Chondrocyte (in vitro differentiated cells): ENCODE results near the gene TMTC3. TPM values are rescaled to one million over a fixed set of nuclear protein-coding genes. Genes with fewer than 3 reads are reported as not detected.

Experiments
- DNase-seq: peaks from one replicate; pipeline ENCODE4 v3.0.0; 2021; ENCODE audit warnings: mixed read lengths, low spot score
- H3K27ac Mint-ChIP-seq: one replicate; pipeline ENCODE4 v1.8.0; 2021; ENCODE audit warnings: mild to moderate bottlenecking, moderate library complexity, mixed read lengths; ENCODE audit not compliant: unreplicated experiment
- H3K27me3 Mint-ChIP-seq: 2 replicates; pipeline ENCODE4 v1.8.0; 2021; ENCODE audit warnings: low read depth, mixed read lengths
- H3K36me3 Mint-ChIP-seq: 2 replicates; pipeline ENCODE4 v1.8.0; 2021; ENCODE audit warnings: low read depth, mixed read lengths
- H3K4me1 Mint-ChIP-seq: 2 replicates; pipeline ENCODE4 v1.8.0; 2021; ENCODE audit warnings: low read depth, mild to moderate bottlenecking, mixed read lengths
- H3K4me3 Mint-ChIP-seq: one replicate; pipeline ENCODE4 v1.8.0; 2021; ENCODE audit warnings: mild to moderate bottlenecking, moderate library complexity, mixed read lengths; ENCODE audit not compliant: unreplicated experiment
- H3K9me3 Mint-ChIP-seq: 2 replicates; pipeline ENCODE4 v1.8.0; 2021; ENCODE audit warnings: low read depth, mixed read lengths
- CTCF ChIP-seq: fragments of 200-600 bp; sonication (generic); IDR thresholded peaks from 2 replicates; pipeline ENCODE4 v1.5.0; 2021; ENCODE audit warnings: antibody characterized with exemption, mild to moderate bottlenecking, moderate library complexity
- total RNA-seq: library from RNA; stranded (reverse); gene quantifications from 3 replicates; pipeline ENCODE4 v1.2.1, GENCODE V29; 2021

The TMTC3 gene
- total RNA-seq, 1 donor from 2014 or later = 50.5 TPM

GRCh38 chr12:88150063-88150462 lies 8.0 kb downstream of the TMTC3 start:
- TF ChIP-seq CTCF = no peak
- no peak overlapping the region for H3K27ac Mint-ChIP-seq
- no peaks in the 10 kb centered on the region for H3K4me1 Mint-ChIP-seq
- H3K27me3 Mint-ChIP-seq = no peaks in the 10 kb centered on the region
- DNase-seq = no peak
- no peaks in the 10 kb centered on the region for H3K36me3 Mint-ChIP-seq
- H3K9me3 Mint-ChIP-seq = no peaks in the 10 kb centered on the region
- no peak overlapping the region for H3K4me3 Mint-ChIP-seq

- DNase-seq = no peak
- no peak overlapping the region for H3K27ac Mint-ChIP-seq
- H3K36me3 Mint-ChIP-seq = no peaks in the 10 kb centered on the region
- H3K27me3 Mint-ChIP-seq = no peaks in the 10 kb centered on the region
- H3K9me3 Mint-ChIP-seq = no peaks in the 10 kb centered on the region
- H3K4me1 Mint-ChIP-seq = no peaks in the 10 kb centered on the region
- no peak overlapping the region for H3K4me3 Mint-ChIP-seq
- TF ChIP-seq CTCF = peak; percentile 95
These were observed 11.9 kb downstream of the TMTC3 start for GRCh38 chr12:88153959-88154358.

- Mint-ChIP-seq H3K4me3 (no peak overlapping the region), H3K27me3 (no peaks in the 10 kb centered on the region), H3K4me1 (no peaks in the 10 kb centered on the region), H3K36me3 (peaks cover 1% of the 10 kb centered on the region), H3K27ac (no peak overlapping the region), H3K9me3 (no peaks in the 10 kb centered on the region)
- no peak for TF ChIP-seq CTCF
- DNase-seq = no peak
These were observed 14.1 kb downstream of the TMTC3 start for GRCh38 chr12:88156075-88156654.

- TF ChIP-seq CTCF = no peak
- Mint-ChIP-seq H3K36me3 (peaks cover 31% of the 10 kb centered on the region), H3K9me3 (no peaks in the 10 kb centered on the region), H3K4me1 (no peaks in the 10 kb centered on the region), H3K27ac (no peak overlapping the region), H3K27me3 (no peaks in the 10 kb centered on the region), H3K4me3 (no peak overlapping the region)
- DNase-seq = no peak
These were observed 21.3 kb downstream of the TMTC3 start for GRCh38 chr12:88163371-88163770.

- no peaks in the 10 kb centered on the region for H3K9me3 Mint-ChIP-seq
- H3K4me1 Mint-ChIP-seq = peaks cover 1% of the 10 kb centered on the region
- no peaks in the 10 kb centered on the region for H3K27me3 Mint-ChIP-seq
- no peak for TF ChIP-seq CTCF
- H3K27ac Mint-ChIP-seq = no peak overlapping the region
- peaks cover 37% of the 10 kb centered on the region for H3K36me3 Mint-ChIP-seq
- no peak overlapping the region for H3K4me3 Mint-ChIP-seq
- DNase-seq = no peak
These were observed 24.1 kb downstream of the TMTC3 start for GRCh38 chr12:88166179-88166578.
